Astrocyte (in vitro differentiated cells and primary cell): ENCODE data around the gene MPC2. TPM values are rescaled to one million over a fixed set of nuclear protein-coding genes. Genes with fewer than 3 reads are reported as not detected.

ENCODE experiments used
- DNase-seq: peaks from one replicate; pipeline ENCODE4 v3.0.0-alpha.2; 2010; ENCODE audit warnings: low read depth
- FAIRE-seq: peaks from 2 replicates; lab custom pipeline; 2011; peaks lifted over from hg19 to GRCh38; lab: Jason Lieb, UNC
- H2AFZ ChIP-seq: 2 replicates; pipeline ENCODE4 v1.6.0; 2012; ENCODE audit warnings: low read depth, low read length, inconsistent platforms
- H3K27ac ChIP-seq: 2 replicates; pipeline ENCODE4 v1.5.1; 2011; ENCODE audit warnings: low read depth, low read length, inconsistent platforms
- H3K27me3 ChIP-seq: 2 replicates; pipeline ENCODE4 v1.6.0; 2011; ENCODE audit warnings: low read length, inconsistent platforms; ENCODE audit not compliant: insufficient read depth
- H3K36me3 ChIP-seq: 2 replicates; pipeline ENCODE4 v1.5.1; 2011; ENCODE audit warnings: low read length, inconsistent platforms; ENCODE audit not compliant: insufficient read depth
- H3K4me1 ChIP-seq: 2 replicates; pipeline ENCODE4 v1.5.1; 2011; ENCODE audit warnings: low read length, inconsistent platforms; ENCODE audit not compliant: insufficient read depth
- H3K4me2 ChIP-seq: 2 replicates; pipeline ENCODE4 v1.6.0; 2012; ENCODE audit warnings: low read length, inconsistent platforms
- H3K4me3 ChIP-seq: 2 replicates; pipeline ENCODE4 v1.5.1; 2011; ENCODE audit warnings: low read depth, mild to moderate bottlenecking, low read length, inconsistent platforms; ENCODE audit not compliant: insufficient read depth
- H3K79me2 ChIP-seq: 2 replicates; pipeline ENCODE4 v1.6.0; 2012; ENCODE audit warnings: mild to moderate bottlenecking, low read length, inconsistent platforms; ENCODE audit not compliant: insufficient read depth
- H3K9ac ChIP-seq: 2 replicates; pipeline ENCODE4 v1.6.0; 2012; ENCODE audit warnings: mild to moderate bottlenecking, low read length, inconsistent platforms
- H3K9me3 ChIP-seq: 2 replicates; pipeline ENCODE4 v1.5.1; 2012; ENCODE audit warnings: low read depth, mild to moderate bottlenecking, low read length, inconsistent platforms; ENCODE audit not compliant: insufficient read depth
- H4K20me1 ChIP-seq: 2 replicates; pipeline ENCODE4 v1.6.0; 2012; ENCODE audit warnings: low read length, inconsistent platforms; ENCODE audit not compliant: insufficient read depth
- H3K27ac Mint-ChIP-seq: one replicate; pipeline ENCODE4 v1.8.0; 2021; ENCODE audit warnings: mild to moderate bottlenecking, mixed read lengths; ENCODE audit not compliant: unreplicated experiment
- H3K27me3 Mint-ChIP-seq: one replicate; pipeline ENCODE4 v1.8.0; 2021; ENCODE audit warnings: low read depth, mixed read lengths; ENCODE audit not compliant: unreplicated experiment
- H3K36me3 Mint-ChIP-seq: one replicate; pipeline ENCODE4 v1.8.0; 2021; ENCODE audit warnings: low read depth, mixed read lengths; ENCODE audit not compliant: unreplicated experiment
- H3K4me1 Mint-ChIP-seq: one replicate; pipeline ENCODE4 v1.8.0; 2021; ENCODE audit warnings: low read depth, mixed read lengths; ENCODE audit not compliant: unreplicated experiment
- H3K4me3 Mint-ChIP-seq: one replicate; pipeline ENCODE4 v1.8.0; 2021; ENCODE audit warnings: mild to moderate bottlenecking, moderate library complexity, mixed read lengths; ENCODE audit not compliant: unreplicated experiment
- H3K9me3 Mint-ChIP-seq: one replicate; pipeline ENCODE4 v1.8.0; 2021; ENCODE audit warnings: mild to moderate bottlenecking, mixed read lengths; ENCODE audit not compliant: unreplicated experiment
- CTCF ChIP-seq: IDR thresholded peaks from 2 replicates; pipeline ENCODE4 v1.5.1; 2011; ENCODE audit warnings: low read depth, mild to moderate bottlenecking, inconsistent platforms, low read length, moderate library complexity; ENCODE audit not compliant: insufficient read depth
- EZH2 ChIP-seq: IDR thresholded peaks from 2 replicates; pipeline ENCODE4 v1.6.1; 2012; ENCODE audit warnings: mild to moderate bottlenecking, low read length, inconsistent platforms; ENCODE audit not compliant: insufficient read depth
- total RNA-seq: library from RNA; stranded (reverse); gene quantifications from 2 replicates; pipeline ENCODE4 v1.2.1, GENCODE V29; 2021

MPC2 gene
- total RNA-seq, 1 donor from 2014 or later, result 62.3 TPM

GRCh38 chr1:167926486-167926997, 10.3 kb downstream of the MPC2 start:
- Mint-ChIP-seq H3K4me1 (peaks cover 13% of the 10 kb centered on the region), H3K9me3 (no peaks in the 10 kb centered on the region), H3K27me3 (no peaks in the 10 kb centered on the region), H3K36me3 (no peaks in the 10 kb centered on the region), H3K4me3 (no peak overlapping the region), H3K27ac (no peak overlapping the region)
- Histone ChIP-seq H3K9ac (no peak overlapping the region), H3K79me2 (peaks cover 32% of the 10 kb centered on the region), H3K27ac (no peak overlapping the region), H3K36me3 (no peaks in the 10 kb centered on the region), H2AFZ (no peak overlapping the region), H3K27me3 (no peaks in the 10 kb centered on the region), H3K4me1 (no peaks in the 10 kb centered on the region), H4K20me1 (no peaks in the 10 kb centered on the region), H3K4me2 (no peak overlapping the region), H3K9me3 (no peaks in the 10 kb centered on the region), H3K4me3 (no peak overlapping the region)
- no peak for TF ChIP-seq EZH2
- TF ChIP-seq CTCF, result no peak
- no peak for DNase-seq
- no peak for FAIRE-seq

- Histone ChIP-seq H3K79me2 (peaks cover 21% of the 10 kb centered on the region), H3K9me3 (no peaks in the 10 kb centered on the region), H3K4me3 (no peak overlapping the region), H3K4me2 (no peak overlapping the region), H3K9ac (no peak overlapping the region), H2AFZ (no peak overlapping the region), H3K27me3 (no peaks in the 10 kb centered on the region), H4K20me1 (no peaks in the 10 kb centered on the region), H3K4me1 (no peaks in the 10 kb centered on the region), H3K36me3 (no peaks in the 10 kb centered on the region), H3K27ac (no peak overlapping the region)
- Mint-ChIP-seq H3K36me3 (no peaks in the 10 kb centered on the region), H3K4me3 (no peak overlapping the region), H3K27me3 (no peaks in the 10 kb centered on the region), H3K4me1 (peaks cover 13% of the 10 kb centered on the region), H3K27ac (no peak overlapping the region), H3K9me3 (no peaks in the 10 kb centered on the region)
- FAIRE-seq, result no peak
- DNase-seq, result no peak
- TF ChIP-seq EZH2 (no peak), CTCF (no peak)
Observed at GRCh38 chr1:167924543-167925231, 12.2 kb downstream of the MPC2 start.

GRCh38 chr1:167924102-167924501, 12.8 kb downstream of the MPC2 start:
- no peaks in the 10 kb centered on the region for H3K36me3 ChIP-seq
- H3K4me3 Mint-ChIP-seq, result no peak overlapping the region
- DNase-seq, result no peak
- no peaks in the 10 kb centered on the region for H3K27me3 Mint-ChIP-seq
- FAIRE-seq, result no peak
- no peaks in the 10 kb centered on the region for H3K36me3 Mint-ChIP-seq
- no peak overlapping the region for H3K27ac Mint-ChIP-seq
- H3K4me1 ChIP-seq, result no peaks in the 10 kb centered on the region
- H3K27ac ChIP-seq, result no peak overlapping the region
- no peak overlapping the region for H3K9ac ChIP-seq
- H4K20me1 ChIP-seq, result no peaks in the 10 kb centered on the region
- H3K4me2 ChIP-seq, result no peak overlapping the region
- H3K9me3 Mint-ChIP-seq, result no peaks in the 10 kb centered on the region
- peaks cover 15% of the 10 kb centered on the region for H3K79me2 ChIP-seq
- H3K4me1 Mint-ChIP-seq, result peaks cover 13% of the 10 kb centered on the region
- no peak overlapping the region for H3K4me3 ChIP-seq
- no peaks in the 10 kb centered on the region for H3K9me3 ChIP-seq
- no peak for TF ChIP-seq EZH2
- TF ChIP-seq CTCF, result no peak
- H2AFZ ChIP-seq, result no peak overlapping the region
- no peaks in the 10 kb centered on the region for H3K27me3 ChIP-seq
